T-helper 1 cell treated with Interleukin-12 subunit alpha and Interleukin-12 subunit beta and Interleukin-4 antibody, amounts not matched to agents 30 ng/mL and 1 ng/mL, for 36 hours (primary cell): ENCODE measurements around the gene TMEM119. TPM values are rescaled to one million over a fixed set of nuclear protein-coding genes. Genes with fewer than 3 reads are reported as not detected.
"Not testable (repeated sequence)": the region's sequence is repeated elsewhere in the genome, so short reads cannot be mapped to it uniquely, and the experiment has no call there.

Source experiments
- intact Hi-C: fragments of 100-400 bp; cut with micrococcal nuclease; formaldehyde crosslinking; loops from one replicate; pipeline ENCODE4 v1.15.1; 2024
- total RNA-seq: library from RNA; stranded (reverse); gene quantifications from 2 replicates; pipeline ENCODE4 v1.2.3, GENCODE V29; 2022

TMEM119 gene
- total RNA-seq, 1 donor from 2014 or later = 0.96 TPM

- intact Hi-C loops = no loop called here
Observed at GRCh38 chr12:108589028-108589839, 8.7 kb downstream of the TMEM119 start.

GRCh38 chr12:108587826-108588225 is 10.1 kb downstream of the TMEM119 start:
- intact Hi-C loops = no loop called here

- intact Hi-C loops = no loop called here
Observed at GRCh38 chr12:108586306-108586705, 11.6 kb downstream of the TMEM119 start.

- intact Hi-C loops = no loop called here
Observed at GRCh38 chr12:108585864-108586263, 12.0 kb downstream of the TMEM119 start.

- intact Hi-C loops = no loop called here
Observed at GRCh38 chr12:108584456-108585065, 13.3 kb downstream of the TMEM119 start.

- intact Hi-C loops = no loop called here
Observed at GRCh38 chr12:108583991-108584390, 13.9 kb downstream of the TMEM119 start.

- intact Hi-C loops = no loop called here
Observed at GRCh38 chr12:108582978-108583770, 14.7 kb downstream of the TMEM119 start.

GRCh38 chr12:108582509-108582908 is 15.4 kb downstream of the TMEM119 start:
- intact Hi-C loops = no loop called here

DNA sequence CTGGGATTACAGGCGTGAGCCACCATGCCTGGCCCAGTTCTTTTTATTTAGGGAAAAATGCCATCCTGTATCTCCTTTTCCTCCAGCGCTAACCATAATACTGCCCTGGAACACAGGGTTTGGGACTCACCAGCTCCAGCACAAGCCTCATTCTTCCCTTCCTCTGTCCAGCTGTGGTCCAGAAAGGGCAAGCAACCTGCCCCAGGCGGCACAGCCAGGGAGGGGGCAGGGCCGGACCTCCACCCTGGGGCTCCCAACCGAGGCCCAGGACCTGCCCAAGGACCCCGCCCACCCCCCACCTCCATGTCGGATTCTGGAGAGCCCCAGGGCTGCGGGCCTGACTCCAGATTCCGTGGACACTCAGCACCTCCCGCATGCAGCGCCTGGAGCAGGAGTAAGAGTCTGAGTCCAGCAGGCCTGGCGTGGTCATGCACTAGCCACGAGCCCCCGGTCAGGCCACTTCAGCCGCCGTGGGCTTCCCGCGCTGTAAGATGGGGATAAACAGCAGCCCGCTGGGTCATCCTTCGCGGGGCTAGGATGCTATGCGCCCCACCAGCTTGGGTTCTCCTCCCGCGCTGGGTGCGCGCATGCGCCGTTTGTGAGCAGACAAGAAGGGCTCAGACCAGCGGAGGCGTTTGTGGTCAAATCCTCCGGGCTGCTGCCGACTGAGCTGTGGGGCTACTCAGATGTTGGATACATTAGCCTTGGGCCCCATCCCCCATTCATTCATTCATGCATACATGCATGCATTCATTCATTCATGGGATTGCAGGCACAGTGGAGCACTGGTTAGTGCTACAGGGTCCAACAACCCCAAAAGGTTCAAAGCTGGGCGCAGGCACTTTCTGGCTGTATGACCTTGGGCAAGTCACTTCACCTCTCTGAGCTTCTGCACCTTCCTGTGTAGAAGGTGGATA is 16.3 kb downstream of the TMEM119 start:
- intact Hi-C loops = no loop called here

DNA sequence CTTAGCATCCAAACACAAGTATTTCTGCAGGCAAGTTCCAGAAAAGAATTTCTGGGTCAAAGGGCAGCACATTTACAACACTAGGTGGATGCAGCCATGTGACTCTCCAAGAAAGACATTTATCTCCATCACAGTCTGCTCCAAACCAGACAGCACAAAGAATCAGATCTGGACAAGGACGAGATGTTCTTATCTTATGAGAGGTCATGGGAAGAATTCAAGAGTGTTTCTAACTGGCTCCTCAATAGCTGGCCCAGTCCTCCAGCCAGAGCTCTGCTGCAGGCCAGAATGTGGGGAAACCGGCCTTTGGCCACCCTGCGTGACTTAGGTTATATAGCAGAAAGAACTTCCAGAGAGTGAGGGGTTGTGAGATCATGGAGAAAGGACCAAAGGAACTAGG is 17.4 kb downstream of the TMEM119 start:
- intact Hi-C loops = no loop called here

DNA sequence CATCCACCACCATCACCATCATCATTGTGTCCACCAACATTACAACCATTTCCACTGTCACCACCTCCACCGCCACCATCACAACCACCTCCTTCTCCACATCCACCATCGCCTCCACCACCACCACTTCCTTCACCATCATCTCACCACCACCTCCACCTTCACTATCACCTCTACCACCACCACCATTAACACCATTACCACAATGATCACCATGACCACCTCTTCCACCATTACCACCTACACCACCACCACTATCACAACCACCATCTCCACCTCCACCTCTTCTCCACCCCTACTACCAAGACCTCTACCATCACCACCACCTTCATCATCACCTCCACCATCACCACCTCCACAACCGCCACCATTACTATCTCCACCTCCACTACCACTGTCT is 19.1 kb downstream of the TMEM119 start:
- intact Hi-C loops = no loop called here

- intact Hi-C loops = no loop called here
Observed at GRCh38 chr12:108578264-108578663, 19.6 kb downstream of the TMEM119 start.

DNA sequence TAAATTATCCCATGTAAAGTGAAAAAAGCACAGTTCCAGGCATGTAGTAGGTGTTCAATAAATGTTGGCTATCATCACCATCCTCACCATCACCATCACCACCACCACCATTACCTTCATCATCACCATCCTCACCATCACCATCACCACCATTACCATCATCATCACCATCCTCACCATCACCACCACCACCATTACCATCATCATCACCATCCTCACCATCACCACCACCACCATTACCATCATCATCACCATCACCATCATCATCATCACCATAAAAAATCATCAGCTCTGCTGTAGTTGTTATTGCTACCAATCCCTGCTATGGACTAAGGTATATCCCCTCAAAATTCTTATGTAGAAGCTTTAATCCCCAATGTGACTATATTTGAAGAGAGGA is 20.4 kb downstream of the TMEM119 start:
- intact Hi-C loops = no loop called here

- intact Hi-C loops = no loop called here
Observed at GRCh38 chr12:108576660-108577234, 21.1 kb downstream of the TMEM119 start.

GRCh38 chr12:108575199-108575912 is 22.5 kb downstream of the TMEM119 start:
- intact Hi-C loops = no loop called here

DNA sequence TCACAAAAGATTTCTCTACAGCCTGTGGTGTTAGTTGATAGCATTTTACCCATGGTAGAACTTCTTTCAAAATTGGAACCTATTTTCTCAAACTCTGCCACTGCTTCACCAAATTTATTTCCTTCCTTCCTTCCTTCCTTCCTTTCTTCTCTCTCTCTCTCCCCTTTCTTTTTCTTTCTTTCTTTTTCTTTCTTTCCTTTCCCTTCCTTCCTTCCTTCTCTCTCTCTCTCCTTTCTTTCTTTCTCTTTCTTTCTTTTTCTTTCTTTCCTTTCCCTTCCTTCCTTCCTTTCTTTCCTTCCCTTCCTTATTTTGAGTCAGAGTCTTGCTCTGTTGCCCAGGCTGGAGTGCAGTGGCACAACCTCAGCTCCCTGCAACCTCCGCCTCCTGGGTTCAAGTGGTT is 23.6 kb downstream of the TMEM119 start:
- intact Hi-C loops = not testable (repeated sequence)

DNA sequence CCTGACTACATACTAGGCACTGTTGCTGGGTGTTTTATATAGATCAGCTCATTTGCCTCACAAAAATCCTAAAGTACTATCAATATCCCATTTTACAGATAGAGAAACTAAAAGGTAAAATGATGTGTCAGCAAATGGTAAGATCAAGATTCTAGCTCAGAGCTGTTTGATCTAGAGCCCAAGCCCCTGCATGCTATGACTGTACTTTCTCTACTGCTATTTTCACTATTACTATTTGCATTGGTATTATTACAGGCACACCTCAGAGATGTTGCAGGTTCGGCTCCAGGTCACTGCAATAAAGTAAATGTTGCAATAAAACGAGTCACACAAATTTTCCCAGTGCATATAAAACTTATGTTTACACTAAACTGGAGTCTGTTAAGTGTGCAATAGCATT is 24.6 kb downstream of the TMEM119 start:
- intact Hi-C loops = loop anchor here (1.0 kb wide), 1 partner anchor 44 kb away; no protein-coding TSS in a partner anchor

DNA sequence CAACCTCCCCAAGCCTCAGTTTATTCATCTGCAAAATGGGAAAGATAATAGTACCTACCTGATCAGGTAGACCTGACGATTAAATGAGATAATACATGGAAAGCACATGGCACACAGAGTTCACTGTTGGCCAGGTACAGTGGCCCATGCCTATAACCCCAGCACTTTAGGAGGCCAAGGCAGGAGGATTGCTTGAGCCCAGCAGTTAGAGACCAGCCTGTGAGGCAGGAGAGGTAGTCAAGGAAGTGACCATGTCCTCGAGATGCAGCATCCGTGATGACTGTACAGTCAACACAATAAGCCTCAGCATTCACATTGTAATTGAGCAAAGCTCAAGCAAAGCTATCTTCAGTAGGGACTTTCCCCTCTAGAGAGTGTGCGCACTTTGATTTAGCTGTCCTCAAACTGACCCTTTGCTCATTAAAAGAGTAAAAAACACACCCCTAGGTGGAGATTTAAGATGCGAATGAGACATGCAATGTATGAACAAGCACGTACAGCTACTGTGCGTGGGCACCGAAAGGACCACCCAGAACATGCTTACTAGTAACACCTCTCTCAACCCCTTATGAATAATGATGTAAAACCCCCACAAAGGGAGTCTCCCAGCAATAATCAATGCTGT is 25.6 kb downstream of the TMEM119 start:
- intact Hi-C loops = no loop called here

DNA sequence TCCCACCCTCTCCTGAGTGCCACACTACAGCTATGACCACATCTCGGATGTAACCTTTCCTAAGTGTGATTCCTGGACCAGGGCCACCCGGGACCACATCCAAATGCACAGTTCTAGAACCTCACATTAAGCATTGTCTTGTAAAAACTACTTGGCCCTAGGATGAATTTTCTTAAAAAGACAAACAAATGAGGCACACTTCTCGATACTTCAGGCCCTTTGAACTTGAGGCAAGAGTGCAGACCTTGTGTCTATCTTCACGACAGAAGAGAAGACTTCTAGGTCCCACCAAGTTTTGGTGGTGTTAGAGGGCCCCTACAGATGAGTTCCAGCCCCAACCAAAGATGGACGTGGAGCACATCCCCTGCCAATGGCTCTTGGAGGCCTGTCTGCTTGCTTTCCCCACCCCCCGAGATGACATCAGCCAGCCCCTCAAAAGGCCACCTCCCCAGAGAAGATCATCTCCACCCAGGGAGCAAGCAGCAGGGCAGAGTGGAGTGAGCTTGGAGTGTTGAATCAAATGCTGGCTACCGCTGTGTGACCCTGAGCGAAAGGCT is 26.2 kb downstream of the TMEM119 start:
- intact Hi-C loops = no loop called here
